Measurements from ENCODE around the gene XPA.

XPA gene

GRCh38 chr9:97627624-97628023 lies 69.5 kb downstream of the XPA start:
- Histone ChIP-seq H3K27me3 (ENCODE audit: insufficient read depth, insufficient read length) (no peaks in the 10 kb centered on the region), H3K4me3 (ENCODE audit: insufficient read length, low read depth) (no peak overlapping the region), H3K4me1 (ENCODE audit: insufficient read depth, insufficient read length) (no peaks in the 10 kb centered on the region), H3K9ac (ENCODE audit: insufficient read length, low read depth) (no peak overlapping the region), H3K9me3 (ENCODE audit: insufficient read depth, low read length) (peaks cover 18% of the 10 kb centered on the region; the same call in 1 of the 2 replicates), H3K36me3 (ENCODE audit: insufficient read depth, insufficient read length, low read length) (peaks cover 47% of the 10 kb centered on the region)
- DNase-seq (ENCODE audit: low read depth, low spot score): no peak
- TF ChIP-seq ZNF274 (IDR thresholded peaks at IDR 0.05; ENCODE audit: low read depth, low read length) (no peak), YY1 (IDR thresholded peaks at IDR 0.05; ENCODE audit: insufficient read depth, insufficient read length) (no peak), SUZ12 (IDR thresholded peaks at IDR 0.05; ENCODE audit: extremely low read depth, insufficient read depth, insufficient read length) (no peak)

- Histone ChIP-seq H3K36me3 (ENCODE audit: insufficient read depth, insufficient read length, low read length) (peaks cover 59% of the 10 kb centered on the region), H3K9me3 (ENCODE audit: insufficient read depth, low read length) (peaks cover 33% of the 10 kb centered on the region; the same call in 1 of the 2 replicates), H3K4me1 (ENCODE audit: insufficient read depth, insufficient read length) (no peaks in the 10 kb centered on the region), H3K27me3 (ENCODE audit: insufficient read depth, insufficient read length) (no peaks in the 10 kb centered on the region), H3K4me3 (ENCODE audit: insufficient read length, low read depth) (no peak overlapping the region), H3K9ac (ENCODE audit: insufficient read length, low read depth) (no peak overlapping the region)
- DNase-seq (ENCODE audit: low read depth, low spot score): no peak
- TF ChIP-seq ZNF274 (IDR thresholded peaks at IDR 0.05; ENCODE audit: low read depth, low read length) (no peak), YY1 (IDR thresholded peaks at IDR 0.05; ENCODE audit: insufficient read depth, insufficient read length) (no peak), SUZ12 (IDR thresholded peaks at IDR 0.05; ENCODE audit: extremely low read depth, insufficient read depth, insufficient read length) (no peak)
Observed at GRCh38 chr9:97625620-97626019, 71.5 kb downstream of the XPA start.

Data from NT2/D1 (cell line).